Osteoblast (primary cell): ENCODE measurements around the gene DHFR2. TPM values are rescaled to one million over a fixed set of nuclear protein-coding genes. Genes with fewer than 3 reads are reported as not detected.
"Not testable (repeated sequence)": the region's sequence is repeated elsewhere in the genome, so short reads cannot be mapped to it uniquely, and the experiment has no call there.

ENCODE experiments used
- DNase-seq: peaks from one replicate; pipeline ENCODE4 v3.0.0; 2011; ENCODE audit warnings: low spot score, mixed read lengths; ENCODE audit not compliant: insufficient read length; ENCODE audit errors: missing footprints
- H2AFZ ChIP-seq: 2 replicates; pipeline ENCODE4 v1.6.0; 2011; ENCODE audit warnings: mild to moderate bottlenecking, low read length
- H3K27ac ChIP-seq: 2 replicates; pipeline ENCODE4 v1.5.1; 2011; ENCODE audit warnings: mild to moderate bottlenecking, low read depth, low read length, moderate library complexity
- H3K27me3 ChIP-seq: 2 replicates; pipeline ENCODE4 v1.6.0; 2012; ENCODE audit warnings: mild to moderate bottlenecking, control low read depth, inconsistent platforms, low read length, moderate library complexity; ENCODE audit not compliant: insufficient read depth
- H3K36me3 ChIP-seq: 2 replicates; pipeline ENCODE4 v1.5.1; 2011; ENCODE audit warnings: mild to moderate bottlenecking, low read length, control low read depth, moderate library complexity; ENCODE audit not compliant: insufficient read depth
- H3K4me1 ChIP-seq: 2 replicates; pipeline ENCODE4 v1.5.1; 2011; ENCODE audit warnings: mild to moderate bottlenecking, low read length, control low read depth, moderate library complexity; ENCODE audit not compliant: insufficient read depth
- H3K4me2 ChIP-seq: 2 replicates; pipeline ENCODE4 v1.6.0; 2011; ENCODE audit warnings: mild to moderate bottlenecking, low read length; ENCODE audit not compliant: insufficient read depth
- H3K4me3 ChIP-seq: fragments of 200-600 bp; sonication (generic); 3 replicates; pipeline ENCODE4 v1.5.1; 2012; ENCODE audit warnings: mild to moderate bottlenecking, low read length, inconsistent platforms; ENCODE audit not compliant: insufficient read depth
- H3K79me2 ChIP-seq: 2 replicates; pipeline ENCODE4 v1.6.0; 2012; ENCODE audit warnings: mild to moderate bottlenecking, low read length, control low read depth, inconsistent platforms; ENCODE audit not compliant: insufficient read depth
- H3K9me3 ChIP-seq: 2 replicates; pipeline ENCODE4 v1.5.1; 2011; ENCODE audit warnings: low read depth, low read length, control low read depth
- H4K20me1 ChIP-seq: 2 replicates; pipeline ENCODE4 v1.6.0; 2012; ENCODE audit warnings: mild to moderate bottlenecking, low read length, control low read depth; ENCODE audit not compliant: insufficient read depth
- total RNA-seq: library from RNA; depleted of rRNA; stranded (reverse); fragments of >200 nt; gene quantifications from 2 replicates; pipeline ENCODE4 v1.2.3, GENCODE V29; 2012
- TF ChIP-seq, protein P1 (sequence below): IDR thresholded peaks from 2 replicates; pipeline ENCODE4 v1.5.1; 2011; ENCODE audit warnings: mild to moderate bottlenecking, low read depth, low read length, moderate library complexity; ENCODE audit errors: extremely low read depth

DHFR2 gene
- 3.5 and 4.7 TPM in 2 replicates for total RNA-seq

DNA sequence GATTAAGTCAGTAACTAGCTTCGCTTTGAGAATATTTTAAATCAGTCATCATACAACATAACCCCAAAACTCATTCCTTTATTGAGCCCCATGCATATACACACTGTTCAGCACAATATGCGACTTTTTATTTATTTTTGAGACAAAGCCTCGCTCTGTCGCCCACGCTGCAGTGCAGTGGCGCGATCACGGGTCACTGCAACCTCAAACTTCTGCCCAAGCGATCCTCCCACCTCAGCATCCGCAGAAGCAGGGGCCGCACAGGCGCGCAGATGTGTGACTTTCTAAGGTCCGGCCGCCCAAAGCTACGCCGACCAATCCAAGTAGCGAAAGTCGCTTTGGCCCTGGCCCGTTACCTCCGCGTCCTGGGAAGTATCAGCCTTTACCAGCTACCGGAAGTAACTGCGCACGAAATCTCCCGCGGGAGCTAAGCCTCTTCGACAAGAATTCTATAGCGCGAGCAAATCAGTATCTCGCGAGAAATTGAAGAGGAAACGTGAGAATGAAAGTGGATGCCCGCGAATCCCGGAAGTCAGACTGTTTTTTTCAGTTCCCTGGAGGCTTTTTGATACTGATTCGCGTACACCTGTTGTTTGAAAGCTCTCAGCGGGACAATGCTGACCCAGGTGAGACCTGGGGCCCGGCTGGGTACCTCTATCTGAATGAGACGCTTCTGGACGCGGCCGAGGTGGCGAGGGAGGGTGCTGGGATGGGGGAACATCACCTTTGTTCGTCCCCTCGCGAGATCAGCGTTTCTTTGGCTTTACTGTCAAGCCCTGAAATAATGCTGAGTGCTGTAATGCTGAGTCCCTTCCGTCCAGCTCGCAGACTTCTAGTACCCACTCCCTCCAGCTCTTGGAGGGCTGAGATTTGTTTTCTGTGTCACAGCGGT lies at the start of gene DHFR2, which contains the start of gene NSUN3:
TSS of gene DHFR2 (minus strand) at position 404 of the 892 bp plus-strand sequence. CDS start 1,405 bp downstream, outside the sequence.
TSS of gene NSUN3 (plus strand) at position 549 of the 892 bp plus-strand sequence. CDS start at position 615, 66 bp downstream.
- H3K27me3 ChIP-seq, result no peaks in the 10 kb centered on the region
- peak; percentile 91 for DNase-seq
- peaks cover 15% of the 10 kb centered on the region for H3K4me1 ChIP-seq
- H2AFZ ChIP-seq, result peak within 1 kb of the TSS; percentile 94
- H4K20me1 ChIP-seq, result no peaks in the 10 kb centered on the region
- H3K79me2 ChIP-seq, result peaks cover 21% of the 10 kb centered on the region
- H3K4me3 ChIP-seq, result peak within 1 kb of the TSS; percentile 88
- peak within 1 kb of the TSS; percentile 99 for H3K27ac ChIP-seq
- TF ChIP-seq, protein P1, sequence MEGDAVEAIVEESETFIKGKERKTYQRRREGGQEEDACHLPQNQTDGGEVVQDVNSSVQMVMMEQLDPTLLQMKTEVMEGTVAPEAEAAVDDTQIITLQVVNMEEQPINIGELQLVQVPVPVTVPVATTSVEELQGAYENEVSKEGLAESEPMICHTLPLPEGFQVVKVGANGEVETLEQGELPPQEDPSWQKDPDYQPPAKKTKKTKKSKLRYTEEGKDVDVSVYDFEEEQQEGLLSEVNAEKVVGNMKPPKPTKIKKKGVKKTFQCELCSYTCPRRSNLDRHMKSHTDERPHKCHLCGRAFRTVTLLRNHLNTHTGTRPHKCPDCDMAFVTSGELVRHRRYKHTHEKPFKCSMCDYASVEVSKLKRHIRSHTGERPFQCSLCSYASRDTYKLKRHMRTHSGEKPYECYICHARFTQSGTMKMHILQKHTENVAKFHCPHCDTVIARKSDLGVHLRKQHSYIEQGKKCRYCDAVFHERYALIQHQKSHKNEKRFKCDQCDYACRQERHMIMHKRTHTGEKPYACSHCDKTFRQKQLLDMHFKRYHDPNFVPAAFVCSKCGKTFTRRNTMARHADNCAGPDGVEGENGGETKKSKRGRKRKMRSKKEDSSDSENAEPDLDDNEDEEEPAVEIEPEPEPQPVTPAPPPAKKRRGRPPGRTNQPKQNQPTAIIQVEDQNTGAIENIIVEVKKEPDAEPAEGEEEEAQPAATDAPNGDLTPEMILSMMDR, result no peak
- H3K36me3 ChIP-seq, result no peaks in the 10 kb centered on the region
- no peaks in the 10 kb centered on the region for H3K9me3 ChIP-seq
- peak within 1 kb of the TSS; percentile 94 for H3K4me2 ChIP-seq

DNA sequence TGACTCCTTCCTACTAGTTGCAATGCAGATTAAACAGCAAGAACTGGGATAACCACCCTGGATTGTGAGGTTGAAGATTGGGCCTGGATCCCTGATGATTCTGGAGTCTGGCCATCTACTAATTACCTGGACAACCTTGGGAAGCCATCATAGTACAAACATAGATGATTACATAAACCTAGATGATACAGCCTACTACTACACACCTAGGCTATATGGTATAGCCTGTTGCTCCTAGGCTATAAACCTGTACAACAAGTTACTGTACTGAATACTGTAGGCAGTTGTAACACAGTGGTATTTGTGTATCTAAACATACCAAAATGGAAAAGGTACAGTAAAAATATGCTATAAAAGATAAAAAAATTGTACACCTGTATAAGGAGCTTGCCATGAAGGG lies 48.1 kb upstream of the DHFR2 start:
- Histone ChIP-seq H4K20me1 (no peaks in the 10 kb centered on the region), H3K79me2 (no peaks in the 10 kb centered on the region), H2AFZ (no peak overlapping the region), H3K4me3 (no peak overlapping the region), H3K27ac (no peak overlapping the region), H3K36me3 (no peaks in the 10 kb centered on the region), H3K27me3 (no peaks in the 10 kb centered on the region), H3K4me2 (no peak overlapping the region), H3K9me3 (no peaks in the 10 kb centered on the region), H3K4me1 (no peaks in the 10 kb centered on the region)
- TF ChIP-seq, protein P1, result no peak
- DNase-seq, result no peak

DNA sequence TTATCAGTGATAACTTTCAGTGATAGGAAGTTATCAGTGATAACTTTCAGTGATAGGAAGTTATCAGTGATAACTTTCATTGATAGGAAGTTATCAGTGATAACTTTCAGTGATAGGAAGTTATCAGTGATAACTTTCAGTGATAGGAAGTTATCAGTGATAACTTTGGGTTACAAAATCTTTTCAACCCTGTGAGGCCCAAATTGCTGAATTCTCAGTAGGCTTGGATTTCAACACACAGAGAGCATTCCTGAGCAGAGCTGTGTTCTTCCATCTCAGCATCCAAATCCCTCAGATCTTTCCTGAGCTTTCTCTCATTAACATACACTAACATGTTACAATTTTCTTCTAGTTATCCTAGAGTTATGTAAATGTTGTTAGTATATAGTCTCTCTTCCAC lies 47.5 kb upstream of the DHFR2 start:
- DNase-seq, H3K36me3 ChIP-seq, H3K4me1 ChIP-seq, H3K4me3 ChIP-seq, H3K4me2 ChIP-seq, H3K27ac ChIP-seq, H3K27me3 ChIP-seq, H4K20me1 ChIP-seq, H3K9me3 ChIP-seq, H2AFZ ChIP-seq, H3K79me2 ChIP-seq: not testable (repeated sequence)

DNA sequence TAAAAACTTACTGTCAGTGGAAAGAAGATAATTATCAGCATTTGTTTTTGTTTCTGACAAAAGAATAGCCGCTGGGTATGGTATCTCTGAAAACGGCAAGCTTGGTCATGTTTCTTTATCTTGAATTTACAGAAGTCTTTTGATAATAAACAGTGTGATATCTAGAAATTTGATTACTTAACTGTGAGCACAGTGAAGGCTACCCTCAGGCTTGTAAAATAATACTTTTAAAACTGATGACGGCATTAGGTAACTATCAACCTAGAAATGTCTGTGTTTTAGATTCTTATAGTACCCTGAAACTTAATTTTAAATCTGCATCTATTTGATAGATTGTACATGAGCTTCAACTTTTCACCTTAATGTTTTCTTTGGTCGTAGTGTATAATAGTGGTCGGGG lies 43.6 kb upstream of the DHFR2 start:
- Histone ChIP-seq H4K20me1 (no peaks in the 10 kb centered on the region), H3K27ac (no peak overlapping the region), H3K4me2 (no peak overlapping the region), H3K4me3 (no peak overlapping the region), H2AFZ (no peak overlapping the region), H3K9me3 (no peaks in the 10 kb centered on the region), H3K36me3 (no peaks in the 10 kb centered on the region), H3K4me1 (no peaks in the 10 kb centered on the region), H3K79me2 (no peaks in the 10 kb centered on the region), H3K27me3 (no peaks in the 10 kb centered on the region)
- TF ChIP-seq, protein P1, result no peak
- DNase-seq, result no peak
